Astrocyte (in vitro differentiated cells and primary cell): Measurements from ENCODE around the gene TENT4B.

Experiments used
- CTCF ChIP-seq: IDR thresholded peaks from 2 replicates; pipeline ENCODE4 v1.5.1; 2011; ENCODE audit warnings: low read depth, mild to moderate bottlenecking, inconsistent platforms, low read length, moderate library complexity; ENCODE audit not compliant: insufficient read depth
- EZH2 ChIP-seq: IDR thresholded peaks from 2 replicates; pipeline ENCODE4 v1.6.1; 2012; ENCODE audit warnings: mild to moderate bottlenecking, low read length, inconsistent platforms; ENCODE audit not compliant: insufficient read depth

GRCh38 chr16:50195276-50195675 is 42.2 kb downstream of the TENT4B start:
- no peak for TF ChIP-seq CTCF
- TF ChIP-seq EZH2, result no peak
